ENCODE measurements around the gene TCF25. TPM values are rescaled to one million over a fixed set of nuclear protein-coding genes. Genes with fewer than 3 reads are reported as not detected.

The TCF25 gene
- total RNA-seq, 1 experiment from 2014 or later: 270 TPM

DNA sequence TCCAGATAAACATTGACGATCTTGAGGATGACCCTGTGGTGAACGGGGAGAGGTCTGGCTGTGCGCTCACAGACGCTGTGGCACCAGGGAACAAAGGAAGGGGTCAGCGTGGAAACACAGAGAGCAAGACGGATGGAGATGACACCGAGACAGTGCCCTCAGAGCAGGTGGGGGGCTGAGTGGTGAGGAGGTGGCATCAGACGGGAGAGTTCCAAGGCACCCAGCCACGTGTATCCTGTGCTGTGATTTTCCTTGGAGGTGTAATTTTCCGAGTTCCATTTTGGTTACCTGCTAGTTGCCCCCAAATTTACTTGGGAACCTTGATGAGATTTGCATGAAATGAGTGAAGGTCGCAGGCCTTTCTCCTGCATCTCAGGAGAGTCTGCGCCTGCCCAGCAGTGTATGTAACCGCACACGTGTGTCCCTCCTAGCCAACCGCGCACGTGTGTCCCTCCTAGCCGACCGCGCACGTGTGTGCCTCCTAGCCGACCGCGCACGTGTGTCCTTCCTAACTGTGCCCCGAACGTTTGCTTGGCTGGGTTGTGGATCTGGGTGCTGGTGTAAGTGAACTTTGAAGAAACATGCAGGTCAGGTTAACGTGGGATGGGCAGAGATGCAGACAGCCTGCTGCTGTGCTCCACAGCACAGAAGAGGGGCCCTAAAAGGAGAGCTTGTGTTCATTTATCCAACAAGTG lies 10.1 kb downstream of the TCF25 start:
- no peaks in the 10 kb centered on the region for H3K27me3 Mint-ChIP-seq (ENCODE audit: unreplicated experiment)
- intact Hi-C loops (cut with micrococcal nuclease; ENCODE audit: unreplicated experiment): no loop called here
- TF ChIP-seq, protein P1, sequence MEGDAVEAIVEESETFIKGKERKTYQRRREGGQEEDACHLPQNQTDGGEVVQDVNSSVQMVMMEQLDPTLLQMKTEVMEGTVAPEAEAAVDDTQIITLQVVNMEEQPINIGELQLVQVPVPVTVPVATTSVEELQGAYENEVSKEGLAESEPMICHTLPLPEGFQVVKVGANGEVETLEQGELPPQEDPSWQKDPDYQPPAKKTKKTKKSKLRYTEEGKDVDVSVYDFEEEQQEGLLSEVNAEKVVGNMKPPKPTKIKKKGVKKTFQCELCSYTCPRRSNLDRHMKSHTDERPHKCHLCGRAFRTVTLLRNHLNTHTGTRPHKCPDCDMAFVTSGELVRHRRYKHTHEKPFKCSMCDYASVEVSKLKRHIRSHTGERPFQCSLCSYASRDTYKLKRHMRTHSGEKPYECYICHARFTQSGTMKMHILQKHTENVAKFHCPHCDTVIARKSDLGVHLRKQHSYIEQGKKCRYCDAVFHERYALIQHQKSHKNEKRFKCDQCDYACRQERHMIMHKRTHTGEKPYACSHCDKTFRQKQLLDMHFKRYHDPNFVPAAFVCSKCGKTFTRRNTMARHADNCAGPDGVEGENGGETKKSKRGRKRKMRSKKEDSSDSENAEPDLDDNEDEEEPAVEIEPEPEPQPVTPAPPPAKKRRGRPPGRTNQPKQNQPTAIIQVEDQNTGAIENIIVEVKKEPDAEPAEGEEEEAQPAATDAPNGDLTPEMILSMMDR (IDR thresholded peaks at IDR 0.05; ENCODE audit: unreplicated experiment): no peak
- no peaks in the 10 kb centered on the region for H3K9me3 Mint-ChIP-seq (ENCODE audit: low read depth, unreplicated experiment)
- no peaks in the 10 kb centered on the region for H3K4me1 Mint-ChIP-seq (ENCODE audit: low read depth, unreplicated experiment)
- H3K4me3 Mint-ChIP-seq (ENCODE audit: low read depth, unreplicated experiment): no peak overlapping the region
- H3K36me3 Mint-ChIP-seq (ENCODE audit: insufficient read depth, unreplicated experiment): peaks cover 93% of the 10 kb centered on the region
- H3K27ac Mint-ChIP-seq (ENCODE audit: unreplicated experiment): no peak overlapping the region
- DNase-seq: no peak
- CTCF ChIA-PET: no interaction called here
- no TSS peak for BruUV-seq (replicated peaks)

DNA sequence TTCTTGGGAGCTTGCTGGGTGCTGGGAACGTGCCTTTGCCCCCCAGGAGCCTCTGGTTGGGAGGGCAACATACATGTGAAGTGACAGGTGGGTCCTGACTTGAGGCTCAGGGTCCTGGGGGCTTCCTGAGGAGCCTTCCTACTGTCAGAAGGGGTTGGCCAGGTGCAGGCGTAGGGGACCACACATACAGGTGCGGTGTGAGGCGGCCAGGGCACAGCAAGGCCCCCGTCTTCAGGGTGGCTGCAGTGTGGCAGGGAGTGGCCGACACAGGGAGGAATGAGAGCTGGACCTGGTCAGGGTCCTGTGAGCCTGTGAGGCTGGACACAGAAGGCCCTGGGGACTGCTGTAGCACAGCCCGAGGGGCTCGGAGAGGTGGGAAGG lies 10.6 kb downstream of the TCF25 start:
- H3K27ac Mint-ChIP-seq (ENCODE audit: unreplicated experiment): no peak overlapping the region
- H3K9me3 Mint-ChIP-seq (ENCODE audit: low read depth, unreplicated experiment): no peaks in the 10 kb centered on the region
- no peaks in the 10 kb centered on the region for H3K27me3 Mint-ChIP-seq (ENCODE audit: unreplicated experiment)
- CTCF ChIA-PET: no interaction called here
- peaks cover 93% of the 10 kb centered on the region for H3K36me3 Mint-ChIP-seq (ENCODE audit: insufficient read depth, unreplicated experiment)
- no peak overlapping the region for H3K4me3 Mint-ChIP-seq (ENCODE audit: low read depth, unreplicated experiment)
- BruUV-seq (replicated peaks): no TSS peak
- TF ChIP-seq, protein P1 (IDR thresholded peaks at IDR 0.05; ENCODE audit: unreplicated experiment): no peak
- DNase-seq: no peak
- intact Hi-C loops (cut with micrococcal nuclease; ENCODE audit: unreplicated experiment): no loop called here
- H3K4me1 Mint-ChIP-seq (ENCODE audit: low read depth, unreplicated experiment): no peaks in the 10 kb centered on the region

DNA sequence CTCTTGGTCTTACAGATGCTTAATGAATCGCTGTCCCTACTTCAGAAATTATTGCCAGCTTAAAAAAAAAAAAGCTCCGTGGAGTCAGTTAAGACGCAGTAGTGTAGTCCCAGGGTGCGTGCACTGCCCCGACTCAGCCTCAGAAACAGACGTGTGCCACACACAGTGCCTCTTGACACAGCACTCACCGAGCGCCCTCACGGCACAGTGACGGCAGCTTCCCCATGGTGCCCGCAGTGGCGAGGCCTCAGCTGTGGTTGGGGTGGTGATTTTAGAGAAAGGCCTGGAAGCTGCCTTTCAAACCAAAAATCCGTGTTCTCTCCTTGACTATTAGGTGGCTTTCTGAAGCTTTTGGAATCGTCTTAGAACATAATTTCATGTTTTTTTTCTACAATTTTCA lies 13.9 kb downstream of the TCF25 start:
- H3K27ac Mint-ChIP-seq (ENCODE audit: unreplicated experiment): no peak overlapping the region
- CTCF ChIA-PET: no interaction called here
- TF ChIP-seq, protein P1 (IDR thresholded peaks at IDR 0.05; ENCODE audit: unreplicated experiment): no peak
- BruUV-seq (replicated peaks): no TSS peak
- DNase-seq: no peak
- intact Hi-C loops (cut with micrococcal nuclease; ENCODE audit: unreplicated experiment): no loop called here
- H3K9me3 Mint-ChIP-seq (ENCODE audit: low read depth, unreplicated experiment): no peaks in the 10 kb centered on the region
- no peaks in the 10 kb centered on the region for H3K27me3 Mint-ChIP-seq (ENCODE audit: unreplicated experiment)
- no peaks in the 10 kb centered on the region for H3K4me1 Mint-ChIP-seq (ENCODE audit: low read depth, unreplicated experiment)
- no peak overlapping the region for H3K4me3 Mint-ChIP-seq (ENCODE audit: low read depth, unreplicated experiment)
- H3K36me3 Mint-ChIP-seq (ENCODE audit: insufficient read depth, unreplicated experiment): peaks cover 99% of the 10 kb centered on the region

DNA sequence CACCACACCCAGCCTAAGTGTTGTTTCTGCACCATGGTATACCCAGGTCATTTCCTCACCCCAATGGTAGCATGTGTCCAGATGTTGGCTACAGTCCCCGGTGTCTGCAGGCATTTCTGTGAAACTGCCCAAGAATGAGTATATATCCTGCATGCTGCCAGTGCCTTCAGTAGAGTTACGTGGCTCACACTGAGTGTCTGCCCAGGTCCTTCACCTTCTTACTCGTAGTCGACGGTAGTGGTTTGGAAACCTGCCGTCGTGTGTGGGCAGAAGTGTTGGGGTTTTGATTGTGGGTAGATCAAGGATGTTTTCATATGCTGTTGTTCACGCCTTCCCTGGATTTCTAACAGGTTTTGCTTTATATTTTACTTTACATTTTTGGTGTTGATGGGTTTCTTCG lies 16.8 kb downstream of the TCF25 start:
- H3K9me3 Mint-ChIP-seq (ENCODE audit: low read depth, unreplicated experiment): no peaks in the 10 kb centered on the region
- intact Hi-C loops (cut with micrococcal nuclease; ENCODE audit: unreplicated experiment): no loop called here
- H3K27me3 Mint-ChIP-seq (ENCODE audit: unreplicated experiment): no peaks in the 10 kb centered on the region
- DNase-seq: no peak
- no peak overlapping the region for H3K27ac Mint-ChIP-seq (ENCODE audit: unreplicated experiment)
- H3K36me3 Mint-ChIP-seq (ENCODE audit: insufficient read depth, unreplicated experiment): peaks cover 92% of the 10 kb centered on the region
- BruUV-seq (replicated peaks): no TSS peak
- CTCF ChIA-PET: no interaction called here
- H3K4me1 Mint-ChIP-seq (ENCODE audit: low read depth, unreplicated experiment): no peaks in the 10 kb centered on the region
- TF ChIP-seq, protein P1 (IDR thresholded peaks at IDR 0.05; ENCODE audit: unreplicated experiment): no peak
- no peak overlapping the region for H3K4me3 Mint-ChIP-seq (ENCODE audit: low read depth, unreplicated experiment)

Measured in Calu3 (cell line).